ENCODE results near the gene HOXA7.

Gene HOXA7

DNA sequence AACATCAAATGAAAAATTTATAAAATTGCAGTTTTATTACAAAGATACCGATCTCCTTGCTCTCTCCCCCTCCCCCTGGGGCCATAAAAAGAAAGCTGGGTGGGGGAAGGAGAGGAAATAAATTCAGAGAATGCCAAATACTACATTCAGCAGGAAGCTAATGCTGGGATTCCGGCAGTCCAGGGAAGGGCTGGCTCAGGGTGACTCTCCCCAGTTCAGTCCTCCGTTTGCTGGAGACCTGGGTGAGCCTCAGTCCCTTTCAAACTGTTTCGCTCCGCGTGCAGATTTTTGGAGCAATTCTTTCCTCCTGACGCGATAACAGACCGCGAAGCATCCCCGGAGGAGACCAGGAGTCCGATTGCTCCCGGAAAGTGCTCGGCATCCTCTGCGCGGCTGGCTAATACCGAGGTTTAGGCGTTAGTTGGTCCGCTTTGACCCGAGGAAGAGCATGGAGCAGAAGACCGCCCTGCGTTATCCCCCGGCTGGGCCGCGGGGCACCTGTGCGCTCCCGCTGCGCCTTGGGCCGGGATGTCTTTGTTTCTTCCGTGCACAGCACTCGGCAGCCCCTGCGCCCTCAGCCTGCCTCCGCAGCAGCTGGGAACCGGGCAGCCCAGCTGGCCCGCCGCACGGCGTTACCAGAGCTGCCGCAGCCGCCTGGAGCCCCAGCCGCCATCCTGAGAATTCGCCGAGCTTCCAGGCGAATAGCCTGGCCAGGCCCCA lies 50.1 kb downstream of the HOXA7 start:
- DNase-seq: no peak

DNA sequence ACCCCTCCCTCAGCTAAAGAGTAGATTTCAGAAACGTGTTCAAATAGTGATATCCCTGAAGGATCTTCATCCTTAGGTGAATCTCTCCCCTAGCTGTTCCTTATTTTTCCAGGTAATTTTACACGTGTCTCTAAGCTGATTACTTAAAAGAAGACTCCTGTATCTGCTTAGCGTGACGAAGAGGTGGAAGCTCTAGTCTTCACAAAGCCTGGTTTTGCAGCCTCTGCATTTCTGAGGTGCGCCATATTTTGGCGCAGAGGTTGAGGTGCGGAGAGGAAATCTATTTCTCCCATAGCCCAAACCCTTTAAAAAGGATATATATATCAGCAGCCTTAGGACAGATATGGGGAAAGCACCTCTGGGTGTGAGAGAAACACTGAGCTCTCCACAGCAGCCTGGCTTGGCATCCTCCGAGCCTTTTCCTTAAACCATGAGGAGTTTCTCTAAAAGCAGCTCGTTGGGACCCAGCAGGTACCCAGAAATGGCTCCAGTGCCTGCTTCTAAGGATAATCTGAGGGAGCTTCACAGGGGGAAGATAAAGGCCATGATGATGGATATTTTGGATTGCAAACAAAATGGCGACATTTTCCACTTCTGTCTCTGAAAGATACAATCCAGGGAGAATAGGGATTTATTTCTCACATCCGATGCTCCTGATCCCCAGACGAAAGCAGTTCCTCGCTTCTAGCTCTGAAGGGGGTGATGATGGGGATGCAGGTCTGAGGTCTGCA lies 51.0 kb downstream of the HOXA7 start:
- no peak for DNase-seq

DNA sequence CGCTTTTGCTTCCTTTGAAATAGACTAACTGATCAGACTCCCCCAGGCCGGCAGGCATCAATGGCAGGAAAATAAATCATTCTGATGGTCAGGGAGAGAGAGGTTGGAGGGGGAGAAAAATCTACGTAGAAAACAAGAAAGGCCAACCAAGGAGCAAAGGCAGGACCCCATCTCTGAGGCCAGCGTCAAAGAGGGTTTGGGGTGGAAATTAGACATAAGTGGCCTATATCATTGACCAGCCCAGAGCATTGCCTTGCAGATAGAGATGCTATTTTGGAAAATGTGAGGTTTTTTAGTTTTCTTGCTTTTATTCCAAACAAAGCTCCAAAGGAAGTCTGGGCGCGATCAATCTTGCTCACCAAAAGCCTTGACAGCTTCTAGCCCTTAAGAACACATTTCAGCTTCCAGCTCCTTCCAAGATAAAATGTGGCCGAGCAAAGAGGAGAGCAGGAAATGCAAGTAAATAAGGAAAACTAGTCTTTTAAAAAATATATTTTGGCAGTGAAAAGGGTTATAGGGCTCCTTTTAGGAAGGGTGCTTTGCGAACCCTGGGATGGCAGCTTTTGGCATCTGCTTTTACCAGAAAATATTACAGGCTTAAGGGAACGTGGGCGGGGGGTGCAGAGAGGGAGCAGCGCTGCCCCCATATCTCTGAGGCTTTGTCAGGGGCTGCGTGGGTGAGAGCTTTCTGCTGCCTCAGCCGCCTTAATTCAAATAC lies 52.0 kb downstream of the HOXA7 start:
- no peak for DNase-seq
